HG02623 (cell line): ENCODE measurements around the gene DSCAML1.

ENCODE experiments used
- ATAC-seq: cut with Tn5 transposase; IDR thresholded peaks from one replicate; pipeline ENCODE4 v1.9.1; 2021; ENCODE audit warnings: moderate library complexity; ENCODE audit not compliant: unreplicated experiment

Gene DSCAML1

DNA sequence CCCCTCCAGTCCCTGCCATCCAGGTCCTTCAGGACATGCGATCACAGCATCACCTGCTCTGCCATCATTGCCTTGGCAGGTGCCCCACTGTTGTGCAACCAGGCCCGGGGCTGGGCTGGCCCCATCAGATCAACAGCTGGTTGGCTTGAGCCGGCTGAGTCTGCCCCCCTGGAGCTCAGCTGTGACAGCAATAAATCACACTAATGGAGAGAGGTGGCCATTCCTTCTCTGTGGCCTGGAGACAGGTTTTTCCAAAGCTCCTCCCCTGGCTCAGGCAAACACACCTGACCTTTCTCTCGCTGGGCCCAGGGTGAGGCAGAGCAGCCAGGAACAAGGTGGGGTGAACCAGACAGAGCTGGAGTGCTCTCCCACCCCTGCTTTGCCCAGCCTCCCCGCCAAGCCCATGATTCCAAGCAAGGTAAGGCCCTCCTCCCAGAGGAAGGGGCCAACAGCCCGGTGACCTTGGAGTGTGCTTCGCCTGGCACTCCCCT lies 36.4 kb upstream of the DSCAML1 start:
- ATAC-seq, result no peak

DNA sequence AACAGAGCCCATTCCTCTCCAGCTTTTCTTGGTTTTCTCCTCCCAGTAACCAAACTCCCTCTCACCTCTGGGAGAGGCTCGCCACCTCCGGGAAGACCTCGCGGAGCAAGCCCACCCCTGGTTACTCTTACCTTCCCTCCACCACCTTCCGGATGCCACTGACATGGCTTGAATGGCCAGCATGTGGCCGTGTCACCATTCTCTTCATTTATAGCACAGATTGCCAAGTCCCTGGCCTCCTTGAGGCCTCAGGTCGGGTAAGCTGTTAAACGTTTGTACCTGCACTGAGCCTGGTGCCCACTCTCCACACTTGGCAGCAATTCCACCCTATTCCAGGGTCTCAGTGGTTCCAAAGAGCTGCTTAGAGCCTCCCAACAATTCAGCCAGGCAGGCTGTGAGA lies 35.5 kb upstream of the DSCAML1 start:
- no peak for ATAC-seq

DNA sequence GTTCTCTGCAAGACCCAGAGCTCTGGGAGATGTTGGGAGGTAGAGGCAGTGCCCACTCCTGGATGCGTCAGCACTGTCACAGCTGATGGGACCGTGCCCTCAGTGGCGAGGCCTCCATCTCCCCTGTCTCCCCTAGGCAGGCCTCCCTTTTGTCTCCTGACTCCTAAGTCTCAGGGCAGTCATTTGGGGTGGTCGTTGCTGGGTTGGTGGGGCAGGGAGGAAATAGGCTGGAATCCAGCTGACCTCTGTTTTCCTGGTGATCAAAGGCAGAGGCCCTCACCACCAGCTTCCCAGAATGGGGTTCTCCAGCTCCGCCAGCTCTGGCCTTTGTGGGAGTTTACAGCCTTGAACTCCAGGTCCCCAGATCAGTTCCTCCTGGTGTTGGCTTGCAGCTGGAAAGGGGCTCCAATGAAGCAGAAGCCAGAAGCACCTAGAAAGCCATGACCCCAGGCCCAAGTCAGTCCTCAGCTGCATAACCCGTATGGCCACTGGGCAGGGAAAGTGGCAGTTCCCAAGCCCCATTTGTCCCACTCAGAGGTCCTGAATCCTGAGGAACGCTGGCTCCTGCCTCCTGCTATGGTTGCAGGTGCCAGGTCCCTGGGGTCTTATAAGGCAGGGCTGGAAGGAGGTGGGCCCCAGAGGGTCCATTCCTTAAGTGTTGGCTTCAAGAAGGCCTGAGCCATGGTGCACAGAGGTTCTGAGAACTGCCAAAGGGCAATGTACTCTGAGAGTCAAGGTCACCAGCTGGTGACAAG lies 34.8 kb upstream of the DSCAML1 start:
- ATAC-seq, result no peak

DNA sequence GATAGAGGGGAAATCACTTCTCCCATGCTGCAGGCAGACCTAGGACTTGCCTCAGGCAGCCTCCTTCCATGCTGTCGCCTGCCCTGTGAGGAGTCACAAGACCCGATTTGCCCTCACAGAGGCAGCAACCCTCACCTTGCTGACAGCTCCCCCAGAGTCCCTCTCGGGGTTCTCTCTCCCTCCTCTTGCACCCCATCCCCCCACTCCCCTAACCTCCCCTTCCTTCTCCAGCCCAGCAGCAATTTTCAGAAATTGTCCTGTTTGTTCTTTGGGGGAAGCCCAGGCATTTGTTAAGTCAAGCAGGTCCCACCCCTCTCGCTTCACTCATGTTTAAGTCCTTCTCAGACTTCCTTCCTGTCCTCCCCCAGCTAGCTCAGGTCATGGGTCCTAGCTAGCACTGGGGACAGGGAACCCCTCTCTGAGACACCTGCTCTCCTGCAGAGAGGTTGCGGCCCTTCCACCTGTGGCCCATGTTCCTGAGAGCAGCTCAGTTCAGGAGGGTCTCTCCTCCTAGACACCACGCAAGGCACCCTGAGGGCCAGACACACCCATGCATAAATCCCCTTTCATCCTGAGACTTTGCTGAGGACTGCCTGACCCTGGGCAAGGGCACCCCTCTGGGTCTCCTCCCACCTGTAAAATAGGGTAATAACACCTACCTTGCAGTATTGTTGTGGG lies 33.8 kb upstream of the DSCAML1 start:
- no peak for ATAC-seq

DNA sequence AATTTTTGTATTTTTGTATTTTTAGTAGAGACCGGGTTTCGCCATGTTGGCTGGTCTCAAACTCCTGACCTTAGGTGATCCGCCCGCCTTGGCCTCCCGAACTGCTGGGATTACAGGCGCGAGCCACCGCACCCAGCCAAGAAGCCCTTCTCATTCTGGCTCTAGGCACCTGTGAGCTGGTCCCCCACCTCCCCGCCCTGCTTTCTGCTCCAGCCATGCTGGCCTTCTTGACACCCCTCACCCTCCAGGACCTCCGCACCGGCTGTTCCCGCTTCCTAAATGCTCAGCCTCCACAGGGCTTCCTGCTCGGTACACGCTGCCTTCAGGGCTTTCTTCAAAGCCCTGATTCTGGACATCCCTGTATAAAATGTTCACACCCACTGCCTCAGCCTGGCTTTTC lies 33.1 kb upstream of the DSCAML1 start:
- no peak for ATAC-seq

- no peak for ATAC-seq
Measured at GRCh38 chr11:117829369-117829725, 32.3 kb upstream of the DSCAML1 start.

GRCh38 chr11:117828611-117829368 lies 31.8 kb upstream of the DSCAML1 start:
- ATAC-seq, result peak; percentile 62

GRCh38 chr11:117827521-117828511 lies 30.8 kb upstream of the DSCAML1 start:
- ATAC-seq, result no peak

DNA sequence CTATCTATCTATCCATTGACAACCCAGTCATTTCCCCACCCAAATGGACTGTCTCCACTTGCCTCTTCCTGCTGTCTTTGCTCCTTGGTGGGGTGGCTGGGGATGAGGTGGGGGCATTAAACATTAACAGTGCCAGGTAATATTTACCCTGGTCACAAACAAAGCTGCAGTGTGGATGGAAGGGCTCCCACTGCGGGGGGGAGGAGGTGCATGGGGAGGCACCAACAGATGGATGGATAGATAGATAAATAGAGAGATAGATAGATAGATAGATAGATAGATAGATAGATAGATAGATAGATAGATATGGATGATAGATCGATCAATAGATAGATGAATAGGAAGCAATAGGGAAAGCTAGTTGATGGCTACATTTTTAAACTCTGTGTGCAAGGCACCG lies 29.8 kb upstream of the DSCAML1 start:
- no peak for ATAC-seq

- no peak for ATAC-seq
Measured at GRCh38 chr11:117826190-117826570, 29.2 kb upstream of the DSCAML1 start.

- ATAC-seq, result no peak
Measured at GRCh38 chr11:117825538-117826189, 28.6 kb upstream of the DSCAML1 start.

DNA sequence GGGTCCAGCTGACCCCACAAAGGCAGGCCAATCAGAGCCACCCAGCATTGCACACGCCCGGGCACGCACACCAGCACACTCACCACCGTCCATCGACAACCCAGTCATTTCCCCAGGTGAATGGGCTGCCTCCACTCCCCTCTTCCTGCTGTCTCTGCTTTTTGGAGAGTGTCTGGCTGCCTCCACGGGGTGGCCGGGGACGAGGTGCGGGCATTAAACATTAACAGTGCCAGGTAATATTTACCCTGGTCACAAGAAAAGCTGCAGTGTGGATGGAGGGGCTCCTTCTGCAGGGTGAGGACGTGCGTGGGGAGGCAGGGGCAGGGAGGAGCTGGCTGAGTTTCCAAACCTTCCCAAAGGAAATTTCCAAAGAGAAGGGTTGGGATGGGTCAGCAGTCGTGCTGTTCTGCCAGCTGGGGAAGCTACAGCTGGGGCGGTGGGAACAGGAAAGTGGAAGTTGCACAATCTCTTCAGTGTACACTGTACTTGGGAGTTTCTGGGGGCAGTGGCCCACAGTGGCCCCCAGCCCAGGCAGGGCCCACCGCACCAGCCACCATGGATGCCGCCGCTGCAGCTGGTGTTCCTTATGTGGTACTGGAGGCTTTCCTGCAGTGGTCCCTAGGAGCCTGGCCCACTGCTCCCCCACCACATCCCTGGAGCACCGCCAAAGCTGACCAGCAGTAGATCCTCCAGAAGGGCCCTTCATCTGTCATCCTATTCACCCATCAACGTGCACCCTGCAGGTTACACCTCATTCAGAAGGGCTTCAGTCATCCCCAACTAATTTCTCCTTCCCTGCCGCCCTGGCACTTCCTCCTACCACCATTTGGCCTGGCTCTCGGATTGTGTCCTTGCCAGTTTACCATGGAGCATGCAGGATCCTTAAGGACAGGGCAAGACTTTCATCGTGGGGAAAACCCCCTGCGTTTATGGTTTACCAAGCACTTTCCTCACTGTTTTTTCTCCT lies 27.8 kb upstream of the DSCAML1 start, which contains the start of gene FXYD2:
Gene FXYD2, minus strand, starts transcription at position 174 of the 967 bp plus-strand sequence. Its CDS starts 66 bp downstream, at position 108.
- ATAC-seq, result no peak

- ATAC-seq, result no peak
Measured at GRCh38 chr11:117823946-117824420, 27.0 kb upstream of the DSCAML1 start.

DNA sequence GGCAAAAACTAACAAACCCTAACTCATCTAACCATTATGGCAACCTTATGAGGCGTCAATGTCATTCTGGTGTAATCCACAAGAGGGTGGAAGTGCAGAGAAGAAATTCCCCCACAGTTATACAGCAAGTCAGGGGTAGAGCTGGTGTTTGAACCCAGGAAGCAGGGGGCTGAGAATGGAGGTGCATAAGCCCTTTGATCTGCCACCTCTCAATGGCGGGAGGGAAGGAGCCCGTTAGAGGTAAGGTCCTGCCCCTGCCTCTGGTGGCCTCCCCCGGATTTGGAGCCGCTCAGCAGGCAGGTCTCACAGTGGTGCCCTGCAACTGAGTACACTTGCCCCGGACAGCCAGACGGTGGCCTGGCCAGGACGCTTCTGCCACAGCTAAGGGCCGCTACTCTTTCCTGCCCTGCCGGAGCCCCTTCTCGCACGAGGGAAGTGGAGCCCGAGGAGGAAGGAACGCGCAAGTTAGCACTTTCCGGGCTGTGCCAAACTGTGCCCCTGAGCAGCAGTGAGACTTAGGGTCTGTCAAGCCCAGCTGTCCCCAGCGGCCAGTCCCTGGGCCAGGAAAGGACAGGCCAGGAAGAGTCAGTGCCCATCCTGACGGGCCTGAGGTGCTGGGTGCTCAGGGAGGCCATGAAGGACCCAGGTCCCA lies 26.4 kb upstream of the DSCAML1 start:
- ATAC-seq, result no peak

DNA sequence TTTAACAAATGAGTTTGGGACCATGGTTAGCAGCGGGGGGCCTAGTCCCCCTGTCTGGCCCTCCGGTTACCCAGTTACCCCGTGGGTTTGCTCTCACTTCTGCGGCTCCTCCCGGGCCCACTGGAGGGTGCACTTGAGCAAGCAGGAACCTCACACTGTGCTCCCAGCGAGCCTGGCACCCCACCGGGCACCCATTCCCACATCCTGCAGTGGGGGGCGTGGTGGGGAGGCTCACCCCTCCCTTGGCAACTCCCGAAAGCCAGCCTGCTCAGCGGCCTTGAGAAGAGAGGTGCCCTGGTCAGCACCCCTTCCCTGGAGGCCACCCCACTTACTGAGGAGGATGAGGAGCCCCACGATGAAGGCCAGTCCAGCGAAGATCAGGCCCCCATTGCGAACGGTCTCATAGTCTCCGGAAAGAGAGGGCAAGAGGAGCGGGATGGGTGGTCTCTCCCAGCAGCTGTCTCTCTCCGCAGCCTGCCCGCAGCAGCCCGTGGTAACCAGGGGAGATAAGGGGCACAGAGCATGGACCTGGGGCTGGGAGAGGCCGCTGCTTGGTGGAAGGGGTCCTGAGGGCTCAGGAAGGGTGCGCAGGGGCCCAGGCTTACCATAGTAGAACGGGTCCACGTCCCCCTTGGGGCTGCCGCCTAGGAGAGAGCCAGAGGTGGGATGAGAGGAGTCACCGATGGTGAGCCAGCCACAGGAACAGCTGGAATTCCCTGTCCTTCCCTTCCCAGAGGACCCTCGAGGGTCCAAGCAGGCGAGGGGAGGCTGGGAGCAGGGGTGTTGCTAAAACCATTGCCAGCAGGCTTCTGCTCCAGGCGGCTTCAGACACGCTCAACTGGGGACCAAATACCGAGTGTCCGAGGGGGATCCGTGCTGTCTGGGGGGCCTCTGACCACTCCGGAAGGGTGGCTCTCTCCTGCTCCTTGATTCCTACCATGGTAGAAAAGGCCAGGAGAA lies 25.3 kb upstream of the DSCAML1 start:
- no peak for ATAC-seq

- no peak for ATAC-seq
Measured at GRCh38 chr11:117821431-117821830, 24.4 kb upstream of the DSCAML1 start.

- no peak for ATAC-seq
Measured at GRCh38 chr11:117820516-117820915, 23.5 kb upstream of the DSCAML1 start.
